22Rv1 (cell line): ENCODE results near the gene OLFM2.

Experiments
- H3K27ac ChIP-seq: fragments of 450-650 bp; 2 replicates; pipeline ENCODE4 v1.5.1; 2017
- CTCF ChIP-seq: fragments of 450-650 bp; IDR thresholded peaks from 2 replicates; pipeline ENCODE4 v1.5.1; 2017; ENCODE audit warnings: mild to moderate bottlenecking
- ZFX ChIP-seq: fragments of 450-650 bp; IDR thresholded peaks from 2 replicates; pipeline ENCODE4 v1.6.1; 2017; ENCODE audit warnings: antibody characterized with exemption, borderline replicate concordance

The OLFM2 gene

GRCh38 chr19:9839415-9839814 is 96.9 kb downstream of the OLFM2 start:
- peak overlapping the region; percentile 40 for H3K27ac ChIP-seq
- TF ChIP-seq ZFX (no peak), CTCF (no peak)

GRCh38 chr19:9838324-9838723 is 98.0 kb downstream of the OLFM2 start:
- H3K27ac ChIP-seq: peak overlapping the region; percentile 40; the same call in 1 of the 2 replicates
- TF ChIP-seq ZFX: no peak
- TF ChIP-seq CTCF: no peak

GRCh38 chr19:9836021-9836420 is 100.3 kb downstream of the OLFM2 start:
- H3K27ac ChIP-seq: peak overlapping the region; percentile 57
- peak; percentile 8; the same call in 1 of the 2 replicates for TF ChIP-seq CTCF
- no peak for TF ChIP-seq ZFX

GRCh38 chr19:9835507-9835949 is 100.8 kb downstream of the OLFM2 start:
- H3K27ac ChIP-seq: peak overlapping the region; percentile 57
- no peak for TF ChIP-seq ZFX

GRCh38 chr19:9834726-9835506 is 101.4 kb downstream of the OLFM2 start, which contains the start of gene PIN1:
PIN1 (plus strand) TSS chr19:9835318; CDS start chr19:9835345, 27 bp downstream.
- H3K27ac ChIP-seq: peak within 1 kb of the TSS; percentile 57

GRCh38 chr19:9834307-9834725 is 102.0 kb downstream of the OLFM2 start:
- TF ChIP-seq ZFX: no peak
- TF ChIP-seq CTCF: no peak
- H3K27ac ChIP-seq: peak overlapping the region; percentile 57

More at GRCh38 chr19:9834726-9835506, 101.4 kb downstream of the OLFM2 start, which contains the start of gene PIN1:
- TF ChIP-seq CTCF (peak; percentile 69), ZFX (no peak)

- TF ChIP-seq ZFX: no peak
- TF ChIP-seq CTCF: no peak
- peak overlapping the region; percentile 91; the same call in 1 of the 2 replicates for H3K27ac ChIP-seq
Measured at GRCh38 chr19:9828551-9829063, 107.7 kb downstream of the OLFM2 start.
